HG03196 (cell line): ENCODE data around the gene MED1.
"Not testable (repeated sequence)": the region's sequence is repeated elsewhere in the genome, so short reads cannot be mapped to it uniquely, and the experiment has no call there.

Experiments
- ATAC-seq: cut with Tn5 transposase; IDR thresholded peaks from one replicate; pipeline ENCODE4 v1.9.1; 2021; ENCODE audit not compliant: unreplicated experiment

MED1 gene

DNA sequence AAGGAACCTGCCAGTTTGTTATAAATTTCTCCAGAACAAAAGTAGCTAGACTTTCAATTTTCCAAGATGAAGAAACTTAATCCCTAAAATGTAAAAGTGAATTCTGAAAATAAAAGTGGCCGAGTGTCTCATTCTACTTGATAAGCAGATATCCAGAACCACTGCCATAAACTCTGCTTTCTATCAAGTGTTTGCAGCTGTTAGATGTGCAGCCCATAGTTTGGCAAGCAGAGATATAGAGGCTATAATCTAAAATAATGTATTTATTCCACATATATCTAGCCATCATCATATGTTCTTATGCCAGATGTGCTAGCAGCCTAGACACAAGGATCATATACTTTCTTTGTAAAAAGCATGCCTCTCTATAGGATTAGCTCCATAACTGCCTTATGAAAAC, 34.9 kb downstream of the MED1 start:
- no peak for ATAC-seq

DNA sequence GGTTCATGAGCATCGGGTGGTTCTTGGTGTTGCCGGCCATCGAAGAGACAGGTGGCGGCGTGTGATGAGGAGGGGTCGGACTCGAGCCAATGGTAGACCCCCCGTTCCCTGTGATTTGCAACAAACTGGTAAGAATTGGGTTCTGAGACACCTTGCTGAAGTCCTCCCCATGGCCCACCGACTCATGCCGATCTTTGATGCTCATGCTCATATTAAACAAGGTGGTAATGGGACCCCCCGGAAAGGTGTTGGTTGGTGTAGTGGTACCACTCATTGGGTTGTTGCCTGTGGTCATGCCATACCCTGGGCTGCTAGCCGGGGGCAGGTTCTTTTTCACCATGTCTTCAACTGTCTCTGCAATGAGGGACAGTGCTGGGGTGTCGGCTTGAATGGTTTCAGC, 40.8 kb downstream of the MED1 start:
- ATAC-seq, result no peak

DNA sequence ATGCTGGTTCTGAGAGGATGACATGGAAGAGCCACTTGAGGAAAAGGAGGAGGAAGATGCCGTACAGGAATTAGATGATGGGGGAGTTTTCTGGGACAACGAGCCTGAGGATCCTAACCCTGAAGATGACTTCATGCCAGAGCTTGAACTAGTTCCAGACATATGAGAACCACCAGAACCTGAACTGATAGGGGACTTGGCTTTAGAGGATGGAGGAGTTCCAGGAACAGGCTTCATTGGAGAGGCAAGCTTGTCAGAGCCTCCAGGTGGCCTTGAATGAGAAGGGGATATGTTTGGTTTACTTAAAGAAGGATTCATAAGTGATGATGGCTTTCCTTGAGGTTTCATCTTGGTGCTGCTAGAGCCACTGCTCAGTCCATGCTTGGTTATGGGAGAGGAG, 42.7 kb downstream of the MED1 start:
- no peak for ATAC-seq

DNA sequence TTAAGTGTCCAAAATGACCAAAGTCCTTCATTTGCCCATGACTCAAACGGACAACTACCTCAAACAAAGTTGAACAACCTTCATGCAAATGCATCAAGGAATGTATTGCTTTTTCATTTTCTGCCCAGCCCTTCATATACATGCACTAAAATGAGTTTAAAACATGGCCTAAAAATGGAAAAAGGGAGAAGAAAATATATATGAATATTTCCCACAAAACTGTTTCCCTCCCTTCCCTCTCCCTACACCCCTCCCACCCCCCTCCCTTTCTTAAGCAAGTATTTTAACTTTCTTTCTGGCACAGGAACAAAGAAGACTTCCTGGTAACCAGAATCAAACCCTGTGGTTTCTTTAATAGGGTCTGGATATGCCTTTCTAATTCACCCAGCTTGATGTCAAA, 44.1 kb downstream of the MED1 start:
- no peak for ATAC-seq

DNA sequence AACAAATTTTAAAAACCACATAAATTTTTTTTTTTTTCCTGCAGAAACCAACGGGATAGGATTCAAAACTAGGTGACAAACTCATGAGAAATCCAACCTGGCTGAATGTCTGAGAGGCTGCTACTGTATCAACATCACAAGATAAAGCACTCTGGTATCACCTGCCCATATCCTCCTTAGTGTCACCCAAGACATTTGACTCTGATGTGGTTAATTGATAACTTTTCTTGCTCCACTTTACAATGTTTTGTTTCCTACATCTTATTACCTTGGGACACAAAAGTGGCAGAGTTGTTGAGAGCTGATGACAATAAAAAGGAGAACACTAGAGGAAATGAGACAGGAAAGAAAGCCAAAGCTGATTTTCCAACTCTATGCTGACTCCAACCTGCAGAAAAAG, 45.6 kb downstream of the MED1 start:
- ATAC-seq, result no peak

DNA sequence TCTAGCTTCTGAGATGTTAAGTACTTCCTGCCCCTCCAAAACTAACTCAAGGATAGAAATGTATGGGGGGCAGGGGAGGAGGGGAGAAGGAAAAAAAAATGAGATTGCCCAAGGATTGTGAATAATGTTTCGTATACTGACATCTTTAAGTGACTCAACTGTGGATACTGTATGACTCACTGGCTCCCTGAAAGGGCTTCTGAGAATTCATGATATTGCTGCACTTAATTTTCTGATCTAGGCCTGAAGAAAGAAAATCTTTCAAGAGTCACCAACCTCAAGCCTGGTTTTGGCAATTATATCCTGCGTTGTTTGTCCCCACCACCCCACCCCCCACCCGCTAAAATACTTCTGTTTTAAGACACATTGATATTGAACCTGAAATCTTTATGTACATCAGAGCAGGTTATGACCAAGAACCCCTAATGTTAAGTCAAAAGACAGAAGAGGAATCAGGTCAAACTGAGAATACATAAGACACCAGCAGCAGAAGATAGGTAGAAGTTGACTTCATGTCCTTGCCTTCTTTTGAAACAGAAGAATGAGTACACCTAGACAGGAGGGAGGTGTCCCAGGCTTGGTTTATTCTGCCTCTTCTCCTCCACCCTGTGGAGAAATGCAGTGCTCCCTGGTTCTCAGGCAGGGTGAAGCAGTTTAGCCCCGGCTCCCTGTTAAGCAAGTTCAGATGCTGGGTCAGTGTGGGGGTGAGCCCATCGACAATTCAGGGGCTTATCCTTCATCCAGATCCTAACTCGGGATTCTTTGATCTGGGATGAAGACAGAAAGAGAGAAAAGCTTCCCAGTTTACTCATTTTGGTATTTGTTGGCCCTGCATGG, 46.3 kb downstream of the MED1 start:
- ATAC-seq, result no peak

DNA sequence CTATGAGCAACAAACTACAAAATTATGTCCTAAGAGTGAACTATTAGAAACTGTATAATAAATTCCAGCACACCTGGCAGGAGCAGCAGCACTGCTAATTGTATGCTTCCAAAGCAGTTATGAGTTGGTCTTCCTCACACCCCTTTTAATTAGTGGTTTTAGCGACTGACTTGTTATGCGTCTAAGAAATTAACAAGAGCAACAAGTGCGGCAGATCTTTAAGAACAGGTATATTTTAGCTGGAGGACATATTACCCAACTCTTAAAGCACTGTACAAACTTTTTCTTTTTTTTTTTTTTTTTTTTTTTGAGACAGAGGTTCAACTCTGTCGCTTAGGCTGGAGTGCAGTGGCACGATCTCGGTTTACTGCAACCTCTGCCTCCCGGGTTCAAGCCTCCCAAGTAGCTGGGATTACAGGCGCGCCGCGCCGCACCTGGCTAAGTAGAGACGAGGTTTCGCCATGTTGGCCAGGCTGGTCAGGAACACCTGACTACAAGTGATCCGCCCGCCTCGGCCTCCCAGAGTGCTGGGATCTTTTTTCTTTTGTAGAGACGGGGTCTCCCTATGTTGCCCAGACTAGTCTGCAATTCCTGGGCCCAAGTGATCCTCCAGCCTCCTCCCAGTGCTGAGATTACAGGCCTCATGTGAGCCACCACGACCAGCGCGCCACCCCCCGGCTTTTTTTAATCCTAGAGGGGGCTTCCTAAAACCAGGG, 48.0 kb downstream of the MED1 start:
- no peak for ATAC-seq

DNA sequence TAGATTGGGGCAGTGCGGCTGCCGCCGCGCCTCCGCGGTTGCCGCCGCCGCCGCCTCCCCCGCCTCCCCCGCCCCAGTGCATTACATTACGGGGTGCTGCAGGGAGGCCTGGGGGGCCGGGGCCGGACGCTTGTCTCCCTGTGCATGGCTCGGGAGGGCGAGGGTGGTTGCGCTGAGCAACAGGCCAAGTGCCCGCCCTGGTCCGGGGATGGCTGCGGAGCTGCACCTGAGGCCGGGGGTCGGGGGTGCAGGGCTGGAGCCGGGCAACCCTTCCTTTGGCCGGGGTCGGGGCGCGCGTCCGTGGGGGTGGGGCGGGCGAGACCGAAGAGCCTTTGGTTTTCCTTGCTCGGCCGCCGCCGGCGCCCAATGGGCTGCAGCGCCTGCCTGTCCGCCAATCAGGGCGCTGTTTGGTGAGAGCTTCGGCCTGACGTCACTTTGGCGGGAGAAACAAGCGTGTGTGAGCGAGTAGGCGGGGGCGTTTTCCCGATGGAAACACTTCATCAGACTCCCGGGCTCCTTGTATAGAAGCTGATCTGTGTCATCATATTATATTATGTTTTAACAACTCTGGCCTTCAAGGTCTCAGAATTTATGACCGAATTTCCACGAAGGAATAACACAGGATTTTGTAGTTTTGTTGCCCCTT, 48.7 kb downstream of the MED1 start:
- peak; percentile 57 for ATAC-seq

DNA sequence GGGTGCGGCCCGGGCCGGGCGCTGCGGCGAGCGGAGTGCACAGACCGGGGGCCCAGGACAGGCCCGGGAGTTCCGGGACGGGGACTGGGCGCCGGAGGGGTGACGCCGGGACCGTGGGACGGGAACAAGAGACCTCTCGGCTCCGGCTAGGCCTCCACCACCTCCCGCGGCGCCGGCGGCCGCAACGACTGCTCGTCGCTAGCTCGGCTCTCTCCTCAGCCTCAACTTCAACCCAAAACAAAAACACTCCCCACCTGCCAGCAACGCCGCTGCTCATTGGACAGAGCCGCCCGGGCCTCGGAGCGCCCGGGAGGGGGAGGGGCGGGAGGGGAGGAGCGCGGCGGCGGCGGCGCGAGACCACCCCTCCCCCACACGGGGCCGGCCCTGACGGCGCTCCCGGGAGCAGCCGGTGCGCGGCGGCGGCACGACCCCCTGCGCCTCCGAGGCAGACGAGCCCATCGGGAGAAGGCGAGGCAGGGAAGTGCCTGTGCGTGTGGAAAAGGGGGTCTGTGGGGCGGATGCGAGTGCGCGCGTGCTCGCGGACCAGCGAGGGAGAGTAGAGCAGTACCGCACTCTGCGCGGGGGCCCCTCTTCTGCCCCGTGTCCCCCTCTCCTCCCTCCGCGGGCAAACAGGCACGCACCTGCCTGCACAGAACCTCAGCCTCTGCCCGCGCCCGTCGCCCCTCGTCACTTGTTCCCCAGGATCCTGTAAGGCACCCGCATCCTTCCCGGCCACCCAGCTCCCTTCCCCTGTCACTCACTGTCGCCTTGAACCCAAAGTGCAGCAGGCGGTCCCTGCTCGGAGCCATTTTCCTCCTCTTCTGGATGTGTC, 49.4 kb downstream of the MED1 start, which contains the start of gene FBXL20:
TSS of gene FBXL20 (minus strand) at position 215 of the 832 bp plus-strand sequence. CDS start 224 bp downstream, outside the sequence.
- ATAC-seq, result peak; percentile 70

DNA sequence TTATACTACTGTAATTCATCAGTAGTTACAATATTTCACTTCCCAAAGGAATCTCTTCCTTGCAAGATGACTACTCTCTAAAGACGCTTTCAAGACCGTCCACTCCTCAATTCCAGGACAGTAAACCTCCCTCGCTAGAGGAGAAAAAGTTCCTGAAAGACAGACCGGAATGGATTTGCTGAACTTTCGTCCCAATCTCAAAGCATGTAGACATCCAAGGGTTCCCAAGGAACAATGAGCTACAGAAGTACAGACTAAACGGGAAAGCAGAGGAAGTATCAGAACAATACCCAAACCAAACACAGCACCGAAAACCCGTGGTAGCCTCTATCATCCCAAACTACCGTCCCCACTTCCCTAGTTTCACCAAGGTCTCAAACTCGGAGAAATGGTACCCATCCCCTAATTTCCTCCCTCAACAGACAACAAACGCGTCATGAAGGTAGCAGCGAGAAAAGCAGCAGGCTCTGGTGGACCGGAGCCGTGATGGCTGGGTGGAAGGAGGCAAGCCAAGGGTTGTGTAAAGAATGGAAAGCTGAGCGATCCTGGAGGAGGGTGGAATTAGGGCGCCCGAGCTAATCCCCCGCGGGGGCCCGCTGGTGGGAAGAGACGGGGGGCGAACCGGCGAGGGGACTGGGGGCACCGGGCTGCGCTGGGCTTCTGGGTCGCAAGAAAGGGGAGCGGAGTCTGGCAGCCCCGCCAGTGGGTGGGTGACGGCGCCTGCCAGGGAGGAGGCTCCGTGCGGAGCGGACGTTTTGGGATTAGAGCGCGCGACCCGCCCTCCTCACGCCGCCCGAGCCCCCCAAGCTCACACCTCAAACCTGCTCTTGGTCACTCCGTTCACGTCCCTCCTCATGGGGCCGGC, 50.3 kb downstream of the MED1 start:
- no peak for ATAC-seq

DNA sequence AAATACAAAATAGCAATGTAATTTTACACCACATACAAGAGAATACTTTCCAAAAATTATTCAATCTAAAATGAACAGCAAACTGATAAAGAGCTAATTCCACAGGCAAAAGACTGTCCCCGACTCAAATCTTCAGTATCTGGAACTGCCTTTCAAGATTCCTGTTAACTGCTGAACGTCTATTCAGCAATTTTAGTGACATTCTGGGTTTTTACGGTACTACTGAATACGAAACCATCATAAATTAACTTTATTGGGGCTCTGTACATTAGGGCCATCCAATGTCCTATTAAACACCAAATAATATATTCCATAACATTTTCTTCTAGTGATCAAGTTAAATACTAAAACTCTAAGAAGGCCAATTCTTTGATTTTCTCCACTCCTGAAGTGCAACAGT, 51.3 kb downstream of the MED1 start:
- no peak for ATAC-seq

DNA sequence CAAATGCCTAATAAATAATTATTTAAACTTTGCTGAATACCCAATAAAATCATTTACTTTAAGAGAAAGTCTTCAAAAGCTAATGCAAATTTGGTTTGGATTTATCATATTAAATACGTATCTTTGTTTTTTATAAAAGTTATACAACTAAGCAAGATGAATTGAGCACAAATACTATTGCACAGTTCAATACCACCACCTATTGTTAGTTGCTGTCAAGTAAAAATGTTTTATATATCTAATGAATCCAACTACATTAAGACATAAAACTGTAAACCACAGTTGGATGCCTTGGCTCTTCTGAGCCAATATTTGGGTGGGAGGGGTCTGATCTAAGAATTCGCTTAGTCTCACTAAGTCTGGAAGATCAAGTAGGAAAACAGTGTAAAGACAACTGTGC, 57.3 kb downstream of the MED1 start:
- no peak for ATAC-seq

DNA sequence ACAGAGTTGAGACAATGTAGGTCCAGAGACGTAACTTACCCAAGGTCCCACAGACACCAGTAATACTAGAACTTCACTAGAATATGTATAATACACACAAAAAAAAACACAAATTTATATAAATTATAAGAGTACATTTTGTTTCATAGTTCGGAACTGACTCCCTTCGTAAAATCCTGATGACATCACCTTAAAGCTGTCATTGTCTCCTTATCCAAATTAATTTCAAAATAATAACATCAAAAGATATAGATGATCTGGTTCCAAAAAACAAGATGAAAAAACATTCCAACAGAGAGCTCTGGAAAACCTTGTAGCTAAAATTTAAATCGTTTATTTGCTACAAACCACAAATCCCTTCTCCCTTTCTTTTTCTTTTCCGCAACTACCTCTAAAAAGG, 59.6 kb downstream of the MED1 start:
- no peak for ATAC-seq

DNA sequence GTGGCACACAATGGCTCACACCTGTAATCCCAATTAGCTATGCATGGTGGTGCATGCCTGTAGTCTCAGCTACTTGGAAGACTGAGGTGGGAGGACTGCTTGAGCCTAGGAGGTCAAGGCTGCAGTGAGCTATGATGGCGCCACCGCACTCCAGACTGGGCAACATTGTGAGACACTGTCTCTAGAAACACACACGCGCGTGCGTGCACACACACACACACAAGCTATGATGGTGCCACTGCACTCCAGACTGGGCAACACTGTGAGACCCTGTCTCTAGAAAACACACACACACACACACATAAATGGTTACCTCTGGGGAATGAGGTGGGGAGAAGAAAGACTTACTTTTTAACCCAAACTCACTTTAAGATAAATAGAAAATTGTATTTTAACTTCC, 66.0 kb downstream of the MED1 start:
- ATAC-seq, result no peak

DNA sequence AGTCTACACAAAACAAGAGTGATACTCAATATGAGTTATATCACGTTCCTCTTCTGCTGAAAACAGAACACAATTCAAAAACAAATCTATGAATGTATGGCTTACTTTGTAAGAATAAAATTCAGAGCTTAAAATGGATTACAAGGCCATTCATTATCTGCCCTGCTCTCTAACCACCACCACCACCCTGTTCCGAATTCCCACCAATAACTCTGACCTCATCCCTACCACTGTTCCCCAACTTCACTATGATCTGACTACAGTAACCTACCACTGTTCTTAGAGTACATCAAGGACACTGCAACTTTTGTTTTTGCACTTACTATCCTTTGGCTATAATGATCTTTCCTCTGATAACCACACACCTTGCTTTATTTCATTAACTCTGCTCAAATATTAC, 70.9 kb downstream of the MED1 start:
- no peak for ATAC-seq

DNA sequence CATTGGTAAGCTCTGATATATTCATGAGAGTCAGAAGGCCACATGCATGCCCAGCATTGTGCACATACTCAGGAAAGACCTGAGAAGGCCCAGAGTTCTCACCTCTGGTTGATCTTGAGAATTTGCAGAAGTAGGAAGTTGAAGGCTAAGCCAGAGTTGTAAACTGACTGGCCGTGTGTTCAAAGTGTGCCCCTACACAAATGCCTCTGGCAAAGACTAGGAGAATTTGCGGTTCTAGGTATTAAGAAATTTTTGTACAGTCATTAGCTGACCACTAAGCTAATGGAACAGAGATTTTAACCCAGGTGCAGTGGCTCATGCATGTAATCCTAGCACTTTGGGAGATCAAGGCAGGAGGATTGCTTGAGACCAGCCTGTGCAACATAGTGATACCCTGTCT, 74.6 kb downstream of the MED1 start:
- no peak for ATAC-seq

DNA sequence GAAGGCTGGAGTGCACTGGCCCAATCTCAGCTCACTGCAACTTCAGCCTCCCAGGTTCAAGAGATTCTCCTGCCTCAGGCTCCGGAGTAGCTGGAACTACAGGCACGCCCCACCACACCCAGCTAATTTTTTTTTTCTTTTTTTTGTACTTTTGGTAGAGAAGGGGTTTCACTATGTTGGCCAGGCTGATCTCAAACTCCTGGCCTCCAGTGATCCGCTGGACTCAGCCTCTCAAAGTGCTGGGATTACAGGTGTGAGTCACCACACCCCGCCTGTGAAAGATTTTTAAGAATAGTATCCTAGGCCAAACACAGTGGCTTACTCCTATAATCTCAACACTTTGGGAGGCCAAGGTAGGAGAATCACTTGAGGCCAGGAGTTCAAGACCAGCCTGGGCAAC, 83.3 kb downstream of the MED1 start:
- ATAC-seq, result not testable (repeated sequence)

DNA sequence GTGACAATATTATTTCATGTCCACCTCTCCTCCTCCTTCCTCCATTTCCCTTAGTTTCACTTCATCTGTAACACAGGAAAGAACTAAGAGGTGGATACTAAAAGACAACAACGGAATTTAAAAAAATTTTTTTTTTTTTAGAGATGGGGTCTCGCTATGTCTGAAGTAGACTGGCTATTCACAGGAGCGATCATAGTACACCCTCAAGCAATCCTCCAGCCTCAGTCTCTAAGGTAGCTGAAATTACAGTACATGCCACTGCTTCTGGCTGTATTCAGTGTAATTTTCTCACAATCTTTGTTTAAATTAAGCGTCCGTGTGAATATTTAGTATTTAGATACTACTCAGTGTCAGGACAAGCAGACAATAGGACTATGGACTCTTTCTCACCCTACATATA, 85.2 kb downstream of the MED1 start:
- ATAC-seq, result no peak

DNA sequence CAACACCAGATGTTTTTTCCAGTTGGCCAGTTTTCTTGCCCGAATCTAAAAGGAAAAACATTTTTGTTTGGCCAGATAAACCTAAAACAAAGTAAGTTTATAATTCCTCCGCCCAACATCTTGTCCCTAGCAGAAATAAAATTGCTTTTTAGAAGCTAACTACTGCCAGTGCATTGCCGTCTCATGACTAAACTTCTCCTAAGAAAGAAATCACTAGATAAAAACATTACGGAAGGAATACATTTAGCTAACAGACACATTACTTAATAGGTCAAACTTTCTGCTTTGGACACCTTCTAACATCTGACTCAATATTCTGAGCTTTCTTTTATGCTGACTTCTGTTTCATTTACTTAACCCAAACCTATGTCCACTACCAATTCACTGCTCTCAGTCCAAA, 85.8 kb downstream of the MED1 start:
- ATAC-seq, result no peak
